Measurements from ENCODE around the gene GFRA3.
A peak's percentile ranks its signal among the peaks of the same experiment; 100 is the strongest.
"Not testable (repeated sequence)": the region's sequence is repeated elsewhere in the genome, so short reads cannot be mapped to it uniquely, and the experiment has no call there.

The GFRA3 gene

GRCh38 chr5:138257583-138257982 is 16.8 kb downstream of the GFRA3 start:
- FAIRE-seq = no peak
- DNase-seq (ENCODE audit: insufficient read length, low spot score) = no peak
- TF ChIP-seq POU2F2 (IDR thresholded peaks at IDR 0.05; ENCODE audit: low read depth, low read length) = no peak
- no peak for TF ChIP-seq TAF1 (IDR thresholded peaks at IDR 0.05; ENCODE audit: low read depth, low read length)
- no peak for TF ChIP-seq POLR2AphosphoS5 (IDR thresholded peaks at IDR 0.05; ENCODE audit: low read depth, low read length)
- TF ChIP-seq PAX5 (IDR thresholded peaks at IDR 0.05; ENCODE audit: insufficient read depth, low read length, severe bottlenecking) = no peak
- TF ChIP-seq SPI1 (IDR thresholded peaks at IDR 0.05; ENCODE audit: low read depth, low read length) = no peak
- TF ChIP-seq POLR2A (IDR thresholded peaks at IDR 0.05; ENCODE audit: low read depth, low read length) = no peak

- DNase-seq (ENCODE audit: insufficient read length, low spot score) (no peak), FAIRE-seq (no peak)
- TF ChIP-seq POLR2A (IDR thresholded peaks at IDR 0.05; ENCODE audit: low read depth, low read length) (no peak), TAF1 (IDR thresholded peaks at IDR 0.05; ENCODE audit: low read depth, low read length) (no peak), SPI1 (IDR thresholded peaks at IDR 0.05; ENCODE audit: low read depth, low read length) (peak; percentile 33; the same call in 1 of the 2 replicates), POU2F2 (IDR thresholded peaks at IDR 0.05; ENCODE audit: low read depth, low read length) (no peak)
Observed at GRCh38 chr5:138252944-138253343, 21.5 kb downstream of the GFRA3 start.

GRCh38 chr5:138247800-138248199 is 26.6 kb downstream of the GFRA3 start:
- not testable (repeated sequence) for DNase-seq (ENCODE audit: insufficient read length, low spot score); FAIRE-seq

GRCh38 chr5:138246822-138247221 is 27.6 kb downstream of the GFRA3 start:
- TF ChIP-seq SPI1 (IDR thresholded peaks at IDR 0.05; ENCODE audit: low read depth, low read length) (no peak), POU2F2 (IDR thresholded peaks at IDR 0.05; ENCODE audit: low read depth, low read length) (no peak), PAX5 (IDR thresholded peaks at IDR 0.05; ENCODE audit: insufficient read depth, low read length, severe bottlenecking) (no peak), TAF1 (IDR thresholded peaks at IDR 0.05; ENCODE audit: low read depth, low read length) (no peak), POLR2A (IDR thresholded peaks at IDR 0.05; ENCODE audit: low read depth, low read length) (no peak), POLR2AphosphoS5 (IDR thresholded peaks at IDR 0.05; ENCODE audit: low read depth, low read length) (no peak)
- DNase-seq (ENCODE audit: insufficient read length, low spot score) (no peak), FAIRE-seq (no peak)

- DNase-seq (ENCODE audit: insufficient read length, low spot score) (no peak), FAIRE-seq (no peak)
- no peak for TF ChIP-seq PAX5 (IDR thresholded peaks at IDR 0.05; ENCODE audit: insufficient read depth, low read length, severe bottlenecking)
- TF ChIP-seq POU2F2 (IDR thresholded peaks at IDR 0.05; ENCODE audit: low read depth, low read length) = no peak
- no peak for TF ChIP-seq TAF1 (IDR thresholded peaks at IDR 0.05; ENCODE audit: low read depth, low read length)
- TF ChIP-seq SPI1 (IDR thresholded peaks at IDR 0.05; ENCODE audit: low read depth, low read length) = no peak
- no peak for TF ChIP-seq POLR2A (IDR thresholded peaks at IDR 0.05; ENCODE audit: low read depth, low read length)
- no peak for TF ChIP-seq POLR2AphosphoS5 (IDR thresholded peaks at IDR 0.05; ENCODE audit: low read depth, low read length)
Observed at GRCh38 chr5:138246334-138246733, 28.1 kb downstream of the GFRA3 start.

GRCh38 chr5:138245717-138246116 is 28.7 kb downstream of the GFRA3 start:
- DNase-seq (ENCODE audit: insufficient read length, low spot score) = no peak

GRCh38 chr5:138243794-138244193 is 30.6 kb downstream of the GFRA3 start:
- TF ChIP-seq POLR2A (IDR thresholded peaks at IDR 0.05; ENCODE audit: low read depth, low read length) = no peak
- TF ChIP-seq POLR2AphosphoS5 (IDR thresholded peaks at IDR 0.05; ENCODE audit: low read depth, low read length) = no peak
- TF ChIP-seq POU2F2 (IDR thresholded peaks at IDR 0.05; ENCODE audit: low read depth, low read length) = no peak
- TF ChIP-seq PAX5 (IDR thresholded peaks at IDR 0.05; ENCODE audit: insufficient read depth, low read length, severe bottlenecking) = no peak
- TF ChIP-seq TAF1 (IDR thresholded peaks at IDR 0.05; ENCODE audit: low read depth, low read length) = no peak
- TF ChIP-seq SPI1 (IDR thresholded peaks at IDR 0.05; ENCODE audit: low read depth, low read length) = no peak
- no peak for FAIRE-seq
- DNase-seq (ENCODE audit: insufficient read length, low spot score) = no peak

More at GRCh38 chr5:138245717-138246116, 28.7 kb downstream of the GFRA3 start:
- FAIRE-seq = no peak
- TF ChIP-seq TAF1 (IDR thresholded peaks at IDR 0.05; ENCODE audit: low read depth, low read length) (no peak), POU2F2 (IDR thresholded peaks at IDR 0.05; ENCODE audit: low read depth, low read length) (no peak), SPI1 (IDR thresholded peaks at IDR 0.05; ENCODE audit: low read depth, low read length) (no peak), PAX5 (IDR thresholded peaks at IDR 0.05; ENCODE audit: insufficient read depth, low read length, severe bottlenecking) (no peak), POLR2AphosphoS5 (IDR thresholded peaks at IDR 0.05; ENCODE audit: low read depth, low read length) (no peak), POLR2A (IDR thresholded peaks at IDR 0.05; ENCODE audit: low read depth, low read length) (no peak)

GRCh38 chr5:138241688-138242571 is 32.5 kb downstream of the GFRA3 start:
- FAIRE-seq = peak; percentile 78
- TF ChIP-seq PAX5 (IDR thresholded peaks at IDR 0.05; ENCODE audit: insufficient read depth, low read length, severe bottlenecking) = no peak
- TF ChIP-seq POLR2A (IDR thresholded peaks at IDR 0.05; ENCODE audit: low read depth, low read length) = no peak
- TF ChIP-seq POU2F2 (IDR thresholded peaks at IDR 0.05; ENCODE audit: low read depth, low read length) = no peak
- no peak for TF ChIP-seq TAF1 (IDR thresholded peaks at IDR 0.05; ENCODE audit: low read depth, low read length)
- TF ChIP-seq POLR2AphosphoS5 (IDR thresholded peaks at IDR 0.05; ENCODE audit: low read depth, low read length) = no peak
- no peak for TF ChIP-seq SPI1 (IDR thresholded peaks at IDR 0.05; ENCODE audit: low read depth, low read length)
- DNase-seq (ENCODE audit: insufficient read length, low spot score) = peak; percentile 27

GRCh38 chr5:138240650-138241385 is 33.6 kb downstream of the GFRA3 start:
- DNase-seq (ENCODE audit: insufficient read length, low spot score) (no peak), FAIRE-seq (no peak)
- TF ChIP-seq SPI1 (IDR thresholded peaks at IDR 0.05; ENCODE audit: low read depth, low read length) (no peak), TAF1 (IDR thresholded peaks at IDR 0.05; ENCODE audit: low read depth, low read length) (no peak), POLR2A (IDR thresholded peaks at IDR 0.05; ENCODE audit: low read depth, low read length) (no peak)

All from GM12891 (cell line).